Measurements from ENCODE around the gene EXOC2. TPM values are rescaled to one million over a fixed set of nuclear protein-coding genes. Genes with fewer than 3 reads are reported as not detected.

EXOC2 gene
- total RNA-seq, 1 experiment from 2014 or later, result 30.5 TPM

DNA sequence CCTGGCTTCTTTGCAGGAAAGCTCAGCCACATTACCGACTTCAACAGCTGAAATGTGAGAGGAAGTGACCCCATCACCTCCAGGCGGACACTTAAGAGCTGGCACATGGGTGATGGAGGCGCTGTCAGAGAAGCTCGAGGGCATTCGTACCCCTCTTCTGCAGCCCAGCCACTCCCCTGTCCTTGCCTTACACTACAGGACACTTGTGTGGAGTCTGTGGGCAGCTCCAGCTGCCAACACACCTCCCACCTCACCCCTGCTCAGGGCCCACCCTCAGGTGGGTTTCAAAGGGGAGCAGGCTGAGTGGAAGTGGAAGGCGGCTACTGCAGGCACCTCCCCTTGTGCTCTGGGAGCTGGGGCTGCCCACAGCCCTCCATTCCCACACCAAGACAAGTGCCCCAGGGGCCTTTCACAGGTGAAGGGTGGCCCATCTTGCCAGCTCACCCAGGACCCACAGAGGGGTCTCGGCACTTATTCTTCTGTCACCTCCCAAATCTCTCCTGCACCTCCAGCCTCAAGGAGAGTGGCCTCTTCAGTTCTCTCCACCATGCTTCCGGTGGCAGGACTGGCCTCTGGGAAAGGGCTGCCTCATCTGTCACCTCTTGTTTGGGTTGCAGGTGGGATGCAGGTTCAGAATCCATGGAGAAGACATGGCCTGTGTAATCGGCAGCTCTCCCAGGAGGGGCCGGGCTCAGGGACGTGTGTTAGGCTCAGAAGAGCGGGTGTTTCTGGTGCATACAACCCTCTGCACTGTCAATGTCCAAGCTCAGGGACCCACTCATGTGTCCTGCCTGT, 251.6 kb downstream of the EXOC2 start:
- no peak overlapping the region for H3K4me3 ChIP-seq (ENCODE audit: low read depth in 2 of 2, low read length in 2 of 2)
- ChIA-PET CTCF (no interaction called here), POLR2A (interaction anchor here (0.7 kb wide), 1 partner anchor 9 kb away, joined by 4 read pairs; no protein-coding TSS in a partner anchor)
- no peaks in the 10 kb centered on the region for H3K36me3 ChIP-seq (ENCODE audit: control insufficient read depth, insufficient read depth, low read length)
- no peaks in the 10 kb centered on the region for H3K27me3 ChIP-seq (ENCODE audit: control insufficient read depth, insufficient read depth, low read length)
- TF ChIP-seq POLR2AphosphoS5 (IDR thresholded peaks at IDR 0.05; ENCODE audit: low read depth, low read length) (no peak), SIN3A (IDR thresholded peaks at IDR 0.05; ENCODE audit: borderline replicate concordance, insufficient read depth, low read depth, low read length) (no peak), TCF7L2 (IDR thresholded peaks at IDR 0.05; ENCODE audit: low read depth, low read length) (no peak)
- TF ChIP-seq, protein P1, sequence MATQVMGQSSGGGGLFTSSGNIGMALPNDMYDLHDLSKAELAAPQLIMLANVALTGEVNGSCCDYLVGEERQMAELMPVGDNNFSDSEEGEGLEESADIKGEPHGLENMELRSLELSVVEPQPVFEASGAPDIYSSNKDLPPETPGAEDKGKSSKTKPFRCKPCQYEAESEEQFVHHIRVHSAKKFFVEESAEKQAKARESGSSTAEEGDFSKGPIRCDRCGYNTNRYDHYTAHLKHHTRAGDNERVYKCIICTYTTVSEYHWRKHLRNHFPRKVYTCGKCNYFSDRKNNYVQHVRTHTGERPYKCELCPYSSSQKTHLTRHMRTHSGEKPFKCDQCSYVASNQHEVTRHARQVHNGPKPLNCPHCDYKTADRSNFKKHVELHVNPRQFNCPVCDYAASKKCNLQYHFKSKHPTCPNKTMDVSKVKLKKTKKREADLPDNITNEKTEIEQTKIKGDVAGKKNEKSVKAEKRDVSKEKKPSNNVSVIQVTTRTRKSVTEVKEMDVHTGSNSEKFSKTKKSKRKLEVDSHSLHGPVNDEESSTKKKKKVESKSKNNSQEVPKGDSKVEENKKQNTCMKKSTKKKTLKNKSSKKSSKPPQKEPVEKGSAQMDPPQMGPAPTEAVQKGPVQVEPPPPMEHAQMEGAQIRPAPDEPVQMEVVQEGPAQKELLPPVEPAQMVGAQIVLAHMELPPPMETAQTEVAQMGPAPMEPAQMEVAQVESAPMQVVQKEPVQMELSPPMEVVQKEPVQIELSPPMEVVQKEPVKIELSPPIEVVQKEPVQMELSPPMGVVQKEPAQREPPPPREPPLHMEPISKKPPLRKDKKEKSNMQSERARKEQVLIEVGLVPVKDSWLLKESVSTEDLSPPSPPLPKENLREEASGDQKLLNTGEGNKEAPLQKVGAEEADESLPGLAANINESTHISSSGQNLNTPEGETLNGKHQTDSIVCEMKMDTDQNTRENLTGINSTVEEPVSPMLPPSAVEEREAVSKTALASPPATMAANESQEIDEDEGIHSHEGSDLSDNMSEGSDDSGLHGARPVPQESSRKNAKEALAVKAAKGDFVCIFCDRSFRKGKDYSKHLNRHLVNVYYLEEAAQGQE (IDR thresholded peaks at IDR 0.05; ENCODE audit: insufficient read depth in 1 of 2, low read depth in 2 of 2, low read length in 1 of 2), result no peak
- TF ChIP-seq, protein P2, sequence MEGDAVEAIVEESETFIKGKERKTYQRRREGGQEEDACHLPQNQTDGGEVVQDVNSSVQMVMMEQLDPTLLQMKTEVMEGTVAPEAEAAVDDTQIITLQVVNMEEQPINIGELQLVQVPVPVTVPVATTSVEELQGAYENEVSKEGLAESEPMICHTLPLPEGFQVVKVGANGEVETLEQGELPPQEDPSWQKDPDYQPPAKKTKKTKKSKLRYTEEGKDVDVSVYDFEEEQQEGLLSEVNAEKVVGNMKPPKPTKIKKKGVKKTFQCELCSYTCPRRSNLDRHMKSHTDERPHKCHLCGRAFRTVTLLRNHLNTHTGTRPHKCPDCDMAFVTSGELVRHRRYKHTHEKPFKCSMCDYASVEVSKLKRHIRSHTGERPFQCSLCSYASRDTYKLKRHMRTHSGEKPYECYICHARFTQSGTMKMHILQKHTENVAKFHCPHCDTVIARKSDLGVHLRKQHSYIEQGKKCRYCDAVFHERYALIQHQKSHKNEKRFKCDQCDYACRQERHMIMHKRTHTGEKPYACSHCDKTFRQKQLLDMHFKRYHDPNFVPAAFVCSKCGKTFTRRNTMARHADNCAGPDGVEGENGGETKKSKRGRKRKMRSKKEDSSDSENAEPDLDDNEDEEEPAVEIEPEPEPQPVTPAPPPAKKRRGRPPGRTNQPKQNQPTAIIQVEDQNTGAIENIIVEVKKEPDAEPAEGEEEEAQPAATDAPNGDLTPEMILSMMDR (IDR thresholded peaks at IDR 0.05), result no peak
- in situ Hi-C loops (cut with HindIII; ENCODE audit: low pct_unique_long_range_greater_than_20kb, low sequenced_read_pairs), result no loop called here
- H3K4me1 ChIP-seq (ENCODE audit: control insufficient read depth, insufficient read depth, low read length), result no peaks in the 10 kb centered on the region
- no peaks in the 10 kb centered on the region for H3K9me3 ChIP-seq (ENCODE audit: control insufficient read depth, insufficient read depth, low read depth, low read length)
- BruUV-seq (replicated peaks), result no TSS peak
- ATAC-seq, result no peak
- intact Hi-C loops (cut with micrococcal nuclease; ENCODE audit: unreplicated experiment), result no loop called here
- H3K27ac ChIP-seq (ENCODE audit: low read length), result no peak overlapping the region
- no peak for DNase-seq (ENCODE audit: low read depth, low spot score)

DNA sequence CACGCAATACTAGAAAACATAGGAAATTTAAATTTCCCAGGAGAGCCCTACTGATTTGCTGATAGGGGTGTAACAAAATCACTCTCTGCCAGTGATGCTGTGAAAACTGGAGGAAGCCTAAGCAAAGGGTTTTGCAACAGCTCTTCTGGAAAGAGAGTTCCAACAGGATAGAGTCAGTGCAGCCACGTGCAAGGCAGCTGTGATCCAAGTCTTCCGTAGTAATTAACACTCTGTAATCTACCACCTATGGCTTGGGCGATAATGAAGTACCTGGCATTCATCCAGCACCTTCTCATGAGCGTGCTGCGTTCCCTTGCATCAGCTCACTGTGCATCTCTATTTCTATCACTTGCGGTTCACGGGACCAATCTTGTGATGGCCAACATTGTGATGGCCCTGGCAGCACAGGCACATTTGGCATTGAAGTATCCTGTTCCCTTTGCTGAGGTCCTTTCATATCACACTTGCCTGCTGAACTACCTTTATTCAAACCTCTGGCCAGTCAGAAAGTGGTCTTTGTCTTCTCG, 253.2 kb downstream of the EXOC2 start:
- no peaks in the 10 kb centered on the region for H3K9me3 ChIP-seq (ENCODE audit: control insufficient read depth, insufficient read depth, low read depth, low read length)
- CTCF ChIA-PET, result no interaction called here
- no TSS peak for BruUV-seq (replicated peaks)
- no peak overlapping the region for H3K4me3 ChIP-seq (ENCODE audit: low read depth in 2 of 2, low read length in 2 of 2)
- intact Hi-C loops (cut with micrococcal nuclease; ENCODE audit: unreplicated experiment) (no loop called here), in situ Hi-C loops (cut with HindIII; ENCODE audit: low pct_unique_long_range_greater_than_20kb, low sequenced_read_pairs) (no loop called here)
- TF ChIP-seq POLR2AphosphoS5 (IDR thresholded peaks at IDR 0.05; ENCODE audit: low read depth, low read length), result no peak
- TF ChIP-seq, protein P1 (IDR thresholded peaks at IDR 0.05; ENCODE audit: insufficient read depth in 1 of 2, low read depth in 2 of 2, low read length in 1 of 2), result no peak
- TF ChIP-seq, protein P2 (IDR thresholded peaks at IDR 0.05), result no peak
- no peak for TF ChIP-seq SIN3A (IDR thresholded peaks at IDR 0.05; ENCODE audit: borderline replicate concordance, insufficient read depth, low read depth, low read length)
- no peak for TF ChIP-seq TCF7L2 (IDR thresholded peaks at IDR 0.05; ENCODE audit: low read depth, low read length)
- H3K36me3 ChIP-seq (ENCODE audit: control insufficient read depth, insufficient read depth, low read length), result no peaks in the 10 kb centered on the region
- no peaks in the 10 kb centered on the region for H3K4me1 ChIP-seq (ENCODE audit: control insufficient read depth, insufficient read depth, low read length)
- POLR2A ChIA-PET, result no interaction called here
- DNase-seq (ENCODE audit: low read depth, low spot score) (no peak), ATAC-seq (no peak)
- no peaks in the 10 kb centered on the region for H3K27me3 ChIP-seq (ENCODE audit: control insufficient read depth, insufficient read depth, low read length)
- H3K27ac ChIP-seq (ENCODE audit: low read length), result no peak overlapping the region

All from Panc1 (cell line).